GM19397 (cell line): ENCODE measurements around the gene SORT1.
"Not testable (repeated sequence)": the region's sequence is repeated elsewhere in the genome, so short reads cannot be mapped to it uniquely, and the experiment has no call there.

Experiments used
- ATAC-seq: cut with Tn5 transposase; IDR thresholded peaks from one replicate; pipeline ENCODE4 v1.9.1; 2021; ENCODE audit warnings: mild to moderate bottlenecking, moderate library complexity; ENCODE audit not compliant: unreplicated experiment

SORT1 gene

GRCh38 chr1:109383087-109383779 is 14.5 kb downstream of the SORT1 start:
- ATAC-seq: no peak

- ATAC-seq: no peak
These were observed 16.1 kb downstream of the SORT1 start for GRCh38 chr1:109381573-109381972.

GRCh38 chr1:109379907-109380306 is 17.8 kb downstream of the SORT1 start:
- no peak for ATAC-seq

- no peak for ATAC-seq
These were observed 18.3 kb downstream of the SORT1 start for GRCh38 chr1:109379422-109379821.

- no peak for ATAC-seq
These were observed 20.0 kb downstream of the SORT1 start for GRCh38 chr1:109377698-109378097.

GRCh38 chr1:109373696-109374095 is 24.0 kb downstream of the SORT1 start:
- not testable (repeated sequence) for ATAC-seq

GRCh38 chr1:109373126-109373525 is 24.6 kb downstream of the SORT1 start:
- no peak for ATAC-seq

- ATAC-seq: no peak
These were observed 25.4 kb downstream of the SORT1 start for GRCh38 chr1:109372281-109372680.

- ATAC-seq: no peak
These were observed 26.4 kb downstream of the SORT1 start for GRCh38 chr1:109371341-109371739.

GRCh38 chr1:109370712-109371340 is 26.9 kb downstream of the SORT1 start:
- ATAC-seq: no peak

- no peak for ATAC-seq
These were observed 28.5 kb downstream of the SORT1 start for GRCh38 chr1:109369167-109369746.

- ATAC-seq: no peak
These were observed 29.3 kb downstream of the SORT1 start for GRCh38 chr1:109368464-109368863.

GRCh38 chr1:109367626-109368025 is 30.1 kb downstream of the SORT1 start:
- no peak for ATAC-seq

- ATAC-seq: no peak
These were observed 32.0 kb downstream of the SORT1 start for GRCh38 chr1:109365642-109366204.

- no peak for ATAC-seq
These were observed 36.1 kb downstream of the SORT1 start for GRCh38 chr1:109361649-109362048.

- no peak for ATAC-seq
These were observed 36.6 kb downstream of the SORT1 start for GRCh38 chr1:109361069-109361468.

GRCh38 chr1:109357616-109358015 is 40.1 kb downstream of the SORT1 start:
- no peak for ATAC-seq

GRCh38 chr1:109356915-109357314 is 40.8 kb downstream of the SORT1 start:
- no peak for ATAC-seq

GRCh38 chr1:109356505-109356904 is 41.2 kb downstream of the SORT1 start:
- no peak for ATAC-seq

GRCh38 chr1:109354929-109355328 is 42.8 kb downstream of the SORT1 start:
- no peak for ATAC-seq

- ATAC-seq: no peak
These were observed 46.3 kb downstream of the SORT1 start for GRCh38 chr1:109351457-109351856.

GRCh38 chr1:109350655-109351054 is 47.1 kb downstream of the SORT1 start:
- no peak for ATAC-seq
